H1 (cell line): ENCODE results near the gene CLEC16A. TPM values are rescaled to one million over a fixed set of nuclear protein-coding genes. Genes with fewer than 3 reads are reported as not detected.

Source experiments
- CBX5 ChIP-seq: fragments of 300-800, 300-1000 bp; sonication (generic); IDR thresholded peaks from 2 replicates; pipeline ENCODE4 v1.7.1; 2016; ENCODE audit warnings: antibody characterized with exemption, low read length, low read depth
- CHD2 ChIP-seq: IDR thresholded peaks from 2 replicates; pipeline ENCODE4 v1.6.1; 2012; ENCODE audit warnings: low read length, improper control_type of control experiment
- CTBP2 ChIP-seq: IDR thresholded peaks from 2 replicates; pipeline ENCODE4 v1.7.0; 2011; ENCODE audit warnings: borderline replicate concordance, mild to moderate bottlenecking, moderate library complexity, mixed read lengths, low read length; ENCODE audit not compliant: insufficient read depth, insufficient read length
- JUN ChIP-seq: IDR thresholded peaks from 2 replicates; pipeline ENCODE4 v1.6.1; 2011; ENCODE audit warnings: low read depth, mild to moderate bottlenecking, improper control_type of control experiment, low read length
- SRF ChIP-seq: IDR thresholded peaks from 2 replicates; pipeline ENCODE4 v1.6.1; 2011; ENCODE audit warnings: mild to moderate bottlenecking, low read depth, low read length, moderate library complexity
- polyA plus RNA-seq, 7 experiments: library from polyadenylated mRNA; depleted of rRNA in 3 of 7; stranded (reverse) in 5 of 7; unstranded in 2 of 7; fragments of >200 nt in 5 of 7; fragments of 200-250 nt in 2 of 7; gene quantifications; 1 replicate in 5 of 7; 2 replicates in 1 of 7; 4 replicates in 1 of 7; pipeline versions ENCODE4 v1.2.1 to v1.2.3, GENCODE V29; 2011 to 2013; ENCODE audit warnings: missing spikeins in 2 of 7, mixed read lengths in 2 of 7
- total RNA-seq: library from RNA; stranded (reverse); fragmentation: NEBNext Ultra II Directional; extraction: Animal tissue kit (Norgen Biotek cat#: 25700); gene quantifications from 2 replicates; pipeline ENCODE4 v1.2.1, GENCODE V29; 2021
- TF ChIP-seq, protein P1 (sequence below): IDR thresholded peaks from 2 replicates; pipeline ENCODE4 v1.6.1; 2012; ENCODE audit warnings: low read length, inconsistent platforms
- TF ChIP-seq, protein P2 (sequence below): fragments of 300-600 bp; sonication (generic); IDR thresholded peaks from 2 replicates; pipeline ENCODE4 v1.7.1; 2012; ENCODE audit warnings: low read length, moderate library complexity, mild to moderate bottlenecking, inconsistent platforms; ENCODE audit not compliant: insufficient replicate concordance

Gene CLEC16A
- total and polyA plus RNA-seq, 2 of the 8 experiments (the other 6 are each of a cell fraction or from before 2014, with no cell fraction given): 7.6 to 19.3 TPM

DNA sequence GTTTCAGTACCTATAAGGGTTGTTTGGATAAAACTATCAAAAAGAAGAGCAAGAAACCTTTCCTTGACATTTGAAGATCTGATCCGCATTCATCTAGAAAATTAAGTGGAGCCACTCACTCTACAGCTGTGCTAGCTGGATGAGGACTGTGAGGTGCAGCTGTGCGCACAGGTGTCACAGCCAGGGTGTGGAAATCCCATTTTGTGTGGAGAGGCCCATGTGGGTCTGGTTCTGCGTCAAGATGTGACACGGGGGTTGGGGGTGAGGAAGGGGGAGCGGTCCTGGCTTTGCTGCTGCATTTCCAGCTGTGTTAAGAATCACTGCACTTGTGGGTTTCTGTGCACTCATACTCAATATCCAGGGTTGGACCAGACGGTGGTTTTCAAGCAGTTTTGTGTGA lies 70.7 kb downstream of the CLEC16A start (continued):
- TF ChIP-seq, protein P1, sequence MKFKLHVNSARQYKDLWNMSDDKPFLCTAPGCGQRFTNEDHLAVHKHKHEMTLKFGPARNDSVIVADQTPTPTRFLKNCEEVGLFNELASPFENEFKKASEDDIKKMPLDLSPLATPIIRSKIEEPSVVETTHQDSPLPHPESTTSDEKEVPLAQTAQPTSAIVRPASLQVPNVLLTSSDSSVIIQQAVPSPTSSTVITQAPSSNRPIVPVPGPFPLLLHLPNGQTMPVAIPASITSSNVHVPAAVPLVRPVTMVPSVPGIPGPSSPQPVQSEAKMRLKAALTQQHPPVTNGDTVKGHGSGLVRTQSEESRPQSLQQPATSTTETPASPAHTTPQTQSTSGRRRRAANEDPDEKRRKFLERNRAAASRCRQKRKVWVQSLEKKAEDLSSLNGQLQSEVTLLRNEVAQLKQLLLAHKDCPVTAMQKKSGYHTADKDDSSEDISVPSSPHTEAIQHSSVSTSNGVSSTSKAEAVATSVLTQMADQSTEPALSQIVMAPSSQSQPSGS: no peak
- TF ChIP-seq CHD2 (no peak), JUN (no peak), CBX5 (no peak), CTBP2 (no peak), SRF (no peak)
- TF ChIP-seq, protein P2, sequence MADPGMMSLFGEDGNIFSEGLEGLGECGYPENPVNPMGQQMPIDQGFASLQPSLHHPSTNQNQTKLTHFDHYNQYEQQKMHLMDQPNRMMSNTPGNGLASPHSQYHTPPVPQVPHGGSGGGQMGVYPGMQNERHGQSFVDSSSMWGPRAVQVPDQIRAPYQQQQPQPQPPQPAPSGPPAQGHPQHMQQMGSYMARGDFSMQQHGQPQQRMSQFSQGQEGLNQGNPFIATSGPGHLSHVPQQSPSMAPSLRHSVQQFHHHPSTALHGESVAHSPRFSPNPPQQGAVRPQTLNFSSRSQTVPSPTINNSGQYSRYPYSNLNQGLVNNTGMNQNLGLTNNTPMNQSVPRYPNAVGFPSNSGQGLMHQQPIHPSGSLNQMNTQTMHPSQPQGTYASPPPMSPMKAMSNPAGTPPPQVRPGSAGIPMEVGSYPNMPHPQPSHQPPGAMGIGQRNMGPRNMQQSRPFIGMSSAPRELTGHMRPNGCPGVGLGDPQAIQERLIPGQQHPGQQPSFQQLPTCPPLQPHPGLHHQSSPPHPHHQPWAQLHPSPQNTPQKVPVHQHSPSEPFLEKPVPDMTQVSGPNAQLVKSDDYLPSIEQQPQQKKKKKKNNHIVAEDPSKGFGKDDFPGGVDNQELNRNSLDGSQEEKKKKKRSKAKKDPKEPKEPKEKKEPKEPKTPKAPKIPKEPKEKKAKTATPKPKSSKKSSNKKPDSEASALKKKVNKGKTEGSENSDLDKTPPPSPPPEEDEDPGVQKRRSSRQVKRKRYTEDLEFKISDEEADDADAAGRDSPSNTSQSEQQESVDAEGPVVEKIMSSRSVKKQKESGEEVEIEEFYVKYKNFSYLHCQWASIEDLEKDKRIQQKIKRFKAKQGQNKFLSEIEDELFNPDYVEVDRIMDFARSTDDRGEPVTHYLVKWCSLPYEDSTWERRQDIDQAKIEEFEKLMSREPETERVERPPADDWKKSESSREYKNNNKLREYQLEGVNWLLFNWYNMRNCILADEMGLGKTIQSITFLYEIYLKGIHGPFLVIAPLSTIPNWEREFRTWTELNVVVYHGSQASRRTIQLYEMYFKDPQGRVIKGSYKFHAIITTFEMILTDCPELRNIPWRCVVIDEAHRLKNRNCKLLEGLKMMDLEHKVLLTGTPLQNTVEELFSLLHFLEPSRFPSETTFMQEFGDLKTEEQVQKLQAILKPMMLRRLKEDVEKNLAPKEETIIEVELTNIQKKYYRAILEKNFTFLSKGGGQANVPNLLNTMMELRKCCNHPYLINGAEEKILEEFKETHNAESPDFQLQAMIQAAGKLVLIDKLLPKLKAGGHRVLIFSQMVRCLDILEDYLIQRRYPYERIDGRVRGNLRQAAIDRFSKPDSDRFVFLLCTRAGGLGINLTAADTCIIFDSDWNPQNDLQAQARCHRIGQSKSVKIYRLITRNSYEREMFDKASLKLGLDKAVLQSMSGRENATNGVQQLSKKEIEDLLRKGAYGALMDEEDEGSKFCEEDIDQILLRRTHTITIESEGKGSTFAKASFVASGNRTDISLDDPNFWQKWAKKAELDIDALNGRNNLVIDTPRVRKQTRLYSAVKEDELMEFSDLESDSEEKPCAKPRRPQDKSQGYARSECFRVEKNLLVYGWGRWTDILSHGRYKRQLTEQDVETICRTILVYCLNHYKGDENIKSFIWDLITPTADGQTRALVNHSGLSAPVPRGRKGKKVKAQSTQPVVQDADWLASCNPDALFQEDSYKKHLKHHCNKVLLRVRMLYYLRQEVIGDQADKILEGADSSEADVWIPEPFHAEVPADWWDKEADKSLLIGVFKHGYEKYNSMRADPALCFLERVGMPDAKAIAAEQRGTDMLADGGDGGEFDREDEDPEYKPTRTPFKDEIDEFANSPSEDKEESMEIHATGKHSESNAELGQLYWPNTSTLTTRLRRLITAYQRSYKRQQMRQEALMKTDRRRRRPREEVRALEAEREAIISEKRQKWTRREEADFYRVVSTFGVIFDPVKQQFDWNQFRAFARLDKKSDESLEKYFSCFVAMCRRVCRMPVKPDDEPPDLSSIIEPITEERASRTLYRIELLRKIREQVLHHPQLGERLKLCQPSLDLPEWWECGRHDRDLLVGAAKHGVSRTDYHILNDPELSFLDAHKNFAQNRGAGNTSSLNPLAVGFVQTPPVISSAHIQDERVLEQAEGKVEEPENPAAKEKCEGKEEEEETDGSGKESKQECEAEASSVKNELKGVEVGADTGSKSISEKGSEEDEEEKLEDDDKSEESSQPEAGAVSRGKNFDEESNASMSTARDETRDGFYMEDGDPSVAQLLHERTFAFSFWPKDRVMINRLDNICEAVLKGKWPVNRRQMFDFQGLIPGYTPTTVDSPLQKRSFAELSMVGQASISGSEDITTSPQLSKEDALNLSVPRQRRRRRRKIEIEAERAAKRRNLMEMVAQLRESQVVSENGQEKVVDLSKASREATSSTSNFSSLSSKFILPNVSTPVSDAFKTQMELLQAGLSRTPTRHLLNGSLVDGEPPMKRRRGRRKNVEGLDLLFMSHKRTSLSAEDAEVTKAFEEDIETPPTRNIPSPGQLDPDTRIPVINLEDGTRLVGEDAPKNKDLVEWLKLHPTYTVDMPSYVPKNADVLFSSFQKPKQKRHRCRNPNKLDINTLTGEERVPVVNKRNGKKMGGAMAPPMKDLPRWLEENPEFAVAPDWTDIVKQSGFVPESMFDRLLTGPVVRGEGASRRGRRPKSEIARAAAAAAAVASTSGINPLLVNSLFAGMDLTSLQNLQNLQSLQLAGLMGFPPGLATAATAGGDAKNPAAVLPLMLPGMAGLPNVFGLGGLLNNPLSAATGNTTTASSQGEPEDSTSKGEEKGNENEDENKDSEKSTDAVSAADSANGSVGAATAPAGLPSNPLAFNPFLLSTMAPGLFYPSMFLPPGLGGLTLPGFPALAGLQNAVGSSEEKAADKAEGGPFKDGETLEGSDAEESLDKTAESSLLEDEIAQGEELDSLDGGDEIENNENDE: no peak
- TF ChIP-seq, all 59 proteins: peak for 0
